NT2/D1 (cell line): Measurements from ENCODE around the gene MAIP1.

Experiments used
- DNase-seq: peaks from one replicate; pipeline ENCODE4 v3.0.0-alpha.2; 2011; ENCODE audit warnings: low read depth, low spot score
- H3K27me3 ChIP-seq: 2 replicates; pipeline ENCODE4 v1.6.0; 2011; ENCODE audit warnings: mild to moderate bottlenecking; ENCODE audit not compliant: insufficient read length, insufficient read depth
- H3K36me3 ChIP-seq: 2 replicates; pipeline ENCODE4 v1.6.1; 2011; ENCODE audit warnings: mild to moderate bottlenecking, low read length, mixed read lengths; ENCODE audit not compliant: insufficient read depth, insufficient read length
- H3K4me1 ChIP-seq: 2 replicates; pipeline ENCODE4 v1.5.1; 2011; ENCODE audit not compliant: insufficient read depth, insufficient read length
- H3K4me3 ChIP-seq: 2 replicates; pipeline ENCODE4 v1.5.1; 2011; ENCODE audit warnings: low read depth; ENCODE audit not compliant: insufficient read length
- H3K9ac ChIP-seq: 2 replicates; pipeline ENCODE4 v1.6.0; 2011; ENCODE audit warnings: low read depth; ENCODE audit not compliant: insufficient read length
- H3K9me3 ChIP-seq: 2 replicates; pipeline ENCODE4 v1.5.1; 2011; ENCODE audit warnings: mild to moderate bottlenecking, low read length; ENCODE audit not compliant: insufficient read depth
- SUZ12 ChIP-seq: IDR thresholded peaks from 2 replicates; pipeline ENCODE4 v1.6.1; 2011; ENCODE audit not compliant: insufficient read length, insufficient read depth; ENCODE audit errors: extremely low read depth
- YY1 ChIP-seq: IDR thresholded peaks from 2 replicates; pipeline ENCODE4 v1.6.1; 2011; ENCODE audit not compliant: insufficient read length, insufficient read depth
- ZNF274 ChIP-seq: IDR thresholded peaks from 2 replicates; pipeline ENCODE4 v1.6.1; 2011; ENCODE audit warnings: mild to moderate bottlenecking, low read depth, low read length

Gene MAIP1

GRCh38 chr2:200003444-200003843 is 48.1 kb downstream of the MAIP1 start:
- no peaks in the 10 kb centered on the region for H3K27me3 ChIP-seq
- H3K4me3 ChIP-seq, result no peak overlapping the region
- no peak for TF ChIP-seq ZNF274
- TF ChIP-seq SUZ12, result no peak
- no peak for TF ChIP-seq YY1
- no peak for DNase-seq
- H3K9me3 ChIP-seq, result no peaks in the 10 kb centered on the region
- peaks cover 3% of the 10 kb centered on the region for H3K4me1 ChIP-seq
- H3K9ac ChIP-seq, result no peak overlapping the region
- no peaks in the 10 kb centered on the region for H3K36me3 ChIP-seq

GRCh38 chr2:200005675-200006074 is 50.3 kb downstream of the MAIP1 start:
- Histone ChIP-seq H3K4me1 (peaks cover 3% of the 10 kb centered on the region), H3K9ac (no peak overlapping the region), H3K9me3 (no peaks in the 10 kb centered on the region), H3K4me3 (no peak overlapping the region), H3K36me3 (no peaks in the 10 kb centered on the region), H3K27me3 (no peaks in the 10 kb centered on the region)
- no peak for TF ChIP-seq SUZ12
- no peak for TF ChIP-seq ZNF274
- TF ChIP-seq YY1, result no peak
- DNase-seq, result no peak

GRCh38 chr2:200007306-200007705 is 51.9 kb downstream of the MAIP1 start:
- TF ChIP-seq SUZ12 (no peak), ZNF274 (no peak), YY1 (no peak)
- Histone ChIP-seq H3K9me3 (no peaks in the 10 kb centered on the region), H3K27me3 (no peaks in the 10 kb centered on the region), H3K36me3 (no peaks in the 10 kb centered on the region), H3K4me1 (peaks cover 3% of the 10 kb centered on the region), H3K4me3 (no peak overlapping the region), H3K9ac (no peak overlapping the region)
- no peak for DNase-seq

GRCh38 chr2:200012401-200012800 is 57.0 kb downstream of the MAIP1 start:
- no peak for DNase-seq
- peaks cover 9% of the 10 kb centered on the region for H3K9me3 ChIP-seq
- TF ChIP-seq ZNF274 (no peak), YY1 (no peak), SUZ12 (no peak)
- no peaks in the 10 kb centered on the region for H3K36me3 ChIP-seq
- no peaks in the 10 kb centered on the region for H3K4me1 ChIP-seq
- H3K27me3 ChIP-seq, result no peaks in the 10 kb centered on the region
- H3K4me3 ChIP-seq, result no peak overlapping the region
- no peak overlapping the region for H3K9ac ChIP-seq
